Left ventricle myocardium inferior (tissue), 1 donor: ENCODE data around the gene BTNL3. TPM values are rescaled to one million over a fixed set of nuclear protein-coding genes. Genes with fewer than 3 reads are reported as not detected.

Experiments used
- DNase-seq: peaks from one replicate; pipeline ENCODE4 v3.0.0-alpha.2; 2020
- H3K27ac ChIP-seq: fragments of 200-600 bp; replicated peaks from 2 replicates; pipeline ENCODE4 v1.8.0; 2021
- H3K27me3 ChIP-seq: fragments of 200-600 bp; 2 replicates; pipeline ENCODE4 v1.8.0; 2021; ENCODE audit warnings: low read depth
- H3K36me3 ChIP-seq: fragments of 200-600 bp; 2 replicates; pipeline ENCODE4 v1.8.0; 2021
- H3K4me1 ChIP-seq: fragments of 200-600 bp; 2 replicates; pipeline ENCODE4 v1.8.0; 2021
- H3K4me3 ChIP-seq: fragments of 200-600 bp; 2 replicates; pipeline ENCODE4 v1.8.0; 2021; ENCODE audit warnings: mild to moderate bottlenecking, moderate library complexity
- H3K9me3 ChIP-seq: fragments of 200-600 bp; replicated peaks from 2 replicates; pipeline ENCODE4 v1.8.0; 2021
- intact Hi-C: fragments of 100-400 bp; cut with micrococcal nuclease; formaldehyde crosslinking; loops from one replicate; pipeline ENCODE4 v1.11.0; 2022
- total RNA-seq: library from RNA; stranded (reverse); fragmentation: NEBNext Ultra II Directional; extraction: Animal tissue kit (Norgen Biotek cat#: 25700); gene quantifications from one replicate; pipeline ENCODE4 v1.2.1, GENCODE V29; 2021
- TF ChIP-seq, protein P1 (sequence below): fragments of 200-600 bp; IDR thresholded peaks from 2 replicates; pipeline ENCODE4 v1.8.0; 2021; ENCODE audit warnings: antibody characterized with exemption, mild to moderate bottlenecking, borderline replicate concordance
- donor health status: DM: no; HTN: yes; CAD: no; lungs with severe emphysema.

Gene BTNL3
- total RNA-seq, 1 donor from 2014 or later: not detected

DNA sequence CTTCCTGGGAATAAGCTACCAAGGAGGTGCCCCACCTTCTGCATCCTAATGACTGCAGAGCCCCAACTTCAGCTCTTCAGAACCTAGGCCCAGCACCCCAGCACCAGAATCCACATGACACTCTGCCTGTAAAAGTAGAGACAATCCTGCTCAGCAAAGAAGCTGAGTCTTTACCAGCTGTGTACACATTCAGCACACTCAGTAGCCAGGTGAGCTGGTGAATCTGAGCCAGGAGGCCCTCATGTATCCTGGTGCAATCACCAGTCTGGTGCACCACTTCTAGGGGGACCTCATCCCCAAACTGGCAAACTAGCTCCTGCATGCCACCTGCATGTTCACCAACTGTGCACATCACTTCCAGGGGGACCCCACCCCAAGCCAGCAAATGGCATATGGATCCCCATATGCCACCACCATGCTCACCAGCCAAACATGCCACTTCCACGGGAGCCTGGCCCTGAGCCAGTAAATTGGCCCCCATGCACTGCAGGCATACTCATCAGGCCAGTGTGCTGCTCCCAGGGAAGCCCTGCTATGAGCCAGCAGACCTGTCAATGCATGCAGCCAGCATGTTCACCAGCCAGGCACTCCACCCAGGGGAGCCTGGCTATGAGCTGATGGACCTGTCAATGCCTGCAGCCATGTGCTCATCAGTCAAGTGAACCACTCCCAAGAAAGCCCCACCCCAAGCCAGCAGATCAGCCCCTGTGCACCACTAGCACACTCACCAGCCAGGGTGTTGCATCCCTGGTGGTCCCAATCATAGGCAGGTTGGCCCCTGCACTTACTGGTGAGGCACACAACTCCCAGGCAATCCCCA lies 35.8 kb downstream of the BTNL3 start:
- no peaks in the 10 kb centered on the region for H3K4me1 ChIP-seq
- no peak overlapping the region for H3K4me3 ChIP-seq
- no peak overlapping the region for H3K27ac ChIP-seq
- no peak for DNase-seq
- no peaks in the 10 kb centered on the region for H3K36me3 ChIP-seq
- H3K27me3 ChIP-seq: peaks cover 4% of the 10 kb centered on the region
- TF ChIP-seq, protein P1, sequence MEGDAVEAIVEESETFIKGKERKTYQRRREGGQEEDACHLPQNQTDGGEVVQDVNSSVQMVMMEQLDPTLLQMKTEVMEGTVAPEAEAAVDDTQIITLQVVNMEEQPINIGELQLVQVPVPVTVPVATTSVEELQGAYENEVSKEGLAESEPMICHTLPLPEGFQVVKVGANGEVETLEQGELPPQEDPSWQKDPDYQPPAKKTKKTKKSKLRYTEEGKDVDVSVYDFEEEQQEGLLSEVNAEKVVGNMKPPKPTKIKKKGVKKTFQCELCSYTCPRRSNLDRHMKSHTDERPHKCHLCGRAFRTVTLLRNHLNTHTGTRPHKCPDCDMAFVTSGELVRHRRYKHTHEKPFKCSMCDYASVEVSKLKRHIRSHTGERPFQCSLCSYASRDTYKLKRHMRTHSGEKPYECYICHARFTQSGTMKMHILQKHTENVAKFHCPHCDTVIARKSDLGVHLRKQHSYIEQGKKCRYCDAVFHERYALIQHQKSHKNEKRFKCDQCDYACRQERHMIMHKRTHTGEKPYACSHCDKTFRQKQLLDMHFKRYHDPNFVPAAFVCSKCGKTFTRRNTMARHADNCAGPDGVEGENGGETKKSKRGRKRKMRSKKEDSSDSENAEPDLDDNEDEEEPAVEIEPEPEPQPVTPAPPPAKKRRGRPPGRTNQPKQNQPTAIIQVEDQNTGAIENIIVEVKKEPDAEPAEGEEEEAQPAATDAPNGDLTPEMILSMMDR: no peak
- intact Hi-C loops: no loop called here
- H3K9me3 ChIP-seq: peaks cover 50% of the 10 kb centered on the region

DNA sequence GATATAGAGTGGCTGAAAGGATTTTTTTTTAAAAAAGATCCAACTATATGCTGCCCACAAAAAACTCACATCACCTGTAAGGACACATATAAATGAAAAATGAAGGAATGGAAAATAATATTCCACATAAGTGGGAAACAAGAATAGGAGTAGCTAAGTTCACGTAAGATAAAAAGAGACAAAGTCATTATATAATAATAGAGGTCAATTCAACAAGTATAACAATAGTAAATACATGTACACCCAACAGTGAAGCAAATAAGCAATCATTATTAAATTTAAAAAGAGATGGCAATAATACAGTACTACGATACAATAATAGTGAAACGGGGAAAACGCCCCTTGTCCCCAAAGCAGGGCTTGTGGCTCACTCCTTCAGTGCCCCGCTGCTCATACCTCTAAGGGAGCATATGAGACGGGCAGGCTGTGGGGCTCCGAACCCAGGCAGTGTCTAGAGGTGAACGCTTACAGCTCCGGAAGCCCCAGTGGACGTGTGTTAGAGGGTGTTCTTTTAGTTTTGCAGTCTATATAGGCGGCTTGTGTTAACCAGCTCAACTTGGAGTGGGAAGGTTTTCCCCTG lies 38.9 kb downstream of the BTNL3 start:
- no peaks in the 10 kb centered on the region for H3K4me1 ChIP-seq
- intact Hi-C loops: no loop called here
- H3K9me3 ChIP-seq: peaks cover 32% of the 10 kb centered on the region
- no peak for DNase-seq
- H3K36me3 ChIP-seq: no peaks in the 10 kb centered on the region
- H3K27me3 ChIP-seq: peaks cover 4% of the 10 kb centered on the region
- no peak overlapping the region for H3K4me3 ChIP-seq
- H3K27ac ChIP-seq: peak overlapping the region; percentile 22
- TF ChIP-seq, protein P1: no peak

DNA sequence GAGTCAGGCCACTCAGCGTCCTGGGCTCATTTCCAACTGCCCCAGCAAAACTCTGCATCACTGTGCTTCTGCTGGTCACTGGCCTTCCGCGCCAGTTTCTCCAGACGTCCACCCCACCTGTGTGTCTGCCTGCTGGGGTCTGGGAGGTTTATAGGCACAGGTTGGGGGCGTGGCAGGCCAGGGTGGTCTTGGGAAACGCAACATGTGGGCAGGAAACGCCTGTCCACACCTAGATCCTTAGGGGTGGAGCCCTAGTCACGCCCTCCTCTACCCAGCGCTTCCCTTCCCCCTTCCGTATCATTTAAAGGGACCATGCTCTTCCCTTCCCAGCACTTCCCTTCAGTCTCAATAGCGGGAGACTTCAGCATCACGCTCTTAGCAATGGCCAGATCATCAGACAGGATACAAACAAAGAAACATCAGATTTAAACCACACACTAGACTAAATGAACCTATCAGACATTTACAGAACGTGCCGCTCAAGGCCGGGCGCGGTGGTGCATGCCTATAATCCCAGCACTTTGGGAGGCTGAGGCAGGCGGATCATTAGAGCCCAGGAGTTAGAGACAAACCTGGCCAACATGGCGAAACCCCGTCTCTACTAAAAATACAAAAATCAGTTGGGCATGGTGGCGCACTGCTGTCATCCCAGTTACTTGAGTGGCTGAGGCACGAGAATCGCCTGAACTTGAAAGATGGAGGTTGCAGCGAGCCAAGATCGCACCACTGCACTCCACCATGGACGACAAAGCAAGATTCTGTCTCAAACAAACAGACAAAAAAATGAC lies 39.6 kb downstream of the BTNL3 start:
- peaks cover 4% of the 10 kb centered on the region for H3K27me3 ChIP-seq
- H3K4me1 ChIP-seq: no peaks in the 10 kb centered on the region
- no peak overlapping the region for H3K4me3 ChIP-seq
- no peak for DNase-seq
- peak overlapping the region; percentile 22 for H3K27ac ChIP-seq
- H3K9me3 ChIP-seq: peaks cover 25% of the 10 kb centered on the region
- TF ChIP-seq, protein P1: no peak
- intact Hi-C loops: no loop called here
- no peaks in the 10 kb centered on the region for H3K36me3 ChIP-seq

DNA sequence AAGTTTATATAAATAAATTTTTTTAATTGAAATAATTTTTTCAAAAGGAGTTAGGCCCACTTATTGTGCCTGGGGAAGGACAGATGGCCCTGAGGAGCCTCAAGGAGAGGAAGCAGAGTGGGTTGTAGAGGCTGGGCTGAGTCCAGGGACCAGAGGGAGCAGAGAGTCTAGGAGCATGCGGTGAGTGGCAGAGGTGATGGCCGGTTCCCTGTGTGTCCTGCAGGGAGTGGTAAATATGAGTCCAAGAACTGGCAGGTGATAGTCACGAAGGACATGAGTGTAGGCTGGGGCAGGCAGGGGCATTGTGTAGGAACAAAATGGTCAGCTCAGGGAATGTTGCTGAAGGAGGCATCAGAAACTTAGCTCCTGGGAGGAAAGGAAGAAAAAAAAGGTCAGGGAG lies 43.1 kb downstream of the BTNL3 start:
- Histone ChIP-seq H3K4me3 (no peak overlapping the region), H3K27ac (no peak overlapping the region), H3K36me3 (no peaks in the 10 kb centered on the region), H3K27me3 (peaks cover 21% of the 10 kb centered on the region), H3K9me3 (no peaks in the 10 kb centered on the region), H3K4me1 (peaks cover 7% of the 10 kb centered on the region)
- DNase-seq: no peak
- TF ChIP-seq, protein P1: no peak
- intact Hi-C loops: no loop called here

DNA sequence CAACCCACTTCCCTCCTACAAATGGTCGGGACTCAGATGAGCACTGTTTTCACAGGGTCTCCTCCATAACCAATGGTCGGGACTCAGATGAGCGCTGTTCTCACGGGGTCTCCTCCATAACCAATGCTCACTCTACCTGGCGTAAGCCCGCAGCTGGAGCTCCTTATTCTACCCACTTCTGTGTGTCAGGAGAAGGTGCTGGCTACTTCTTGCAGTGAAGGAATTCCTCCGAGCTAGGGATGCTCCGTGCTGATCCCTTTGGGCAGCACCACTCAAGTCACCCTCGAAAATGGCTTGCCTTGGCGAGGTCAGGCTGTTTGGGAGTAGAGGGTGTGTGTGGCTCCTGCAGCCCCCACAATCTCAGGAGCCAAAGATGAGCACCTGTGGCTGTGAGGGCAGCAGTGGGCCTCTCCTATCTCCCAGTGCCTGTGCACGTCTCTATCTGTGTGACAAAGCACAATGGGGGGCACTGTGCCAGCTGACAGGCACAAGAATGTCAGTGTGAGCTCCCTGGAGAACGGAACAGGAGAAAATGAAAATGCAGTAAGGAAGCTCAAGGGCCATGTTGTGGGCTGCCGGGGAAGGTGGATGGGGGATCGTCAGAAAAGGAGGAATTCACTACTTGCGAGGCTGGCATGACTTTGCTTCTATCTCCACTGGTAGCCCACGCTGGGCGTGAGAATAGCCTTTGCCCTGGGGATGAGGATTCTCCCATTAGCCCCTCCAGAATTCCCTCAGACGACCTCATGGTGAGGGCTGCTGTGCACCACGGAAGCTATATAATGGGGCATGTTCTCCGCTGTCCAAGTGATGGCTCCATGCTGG lies 47.6 kb downstream of the BTNL3 start:
- no peak overlapping the region for H3K4me3 ChIP-seq
- TF ChIP-seq, protein P1: no peak
- H3K9me3 ChIP-seq: no peaks in the 10 kb centered on the region
- intact Hi-C loops: no loop called here
- H3K4me1 ChIP-seq: peaks cover 9% of the 10 kb centered on the region
- peak overlapping the region; percentile 11 for H3K27ac ChIP-seq
- peaks cover 49% of the 10 kb centered on the region for H3K27me3 ChIP-seq
- no peaks in the 10 kb centered on the region for H3K36me3 ChIP-seq
- DNase-seq: no peak
